ENCODE measurements around the gene MED26.

MED26 gene

GRCh38 chr19:16623066-16623465 is 4.9 kb downstream of the MED26 start:
- TF ChIP-seq, protein P1, sequence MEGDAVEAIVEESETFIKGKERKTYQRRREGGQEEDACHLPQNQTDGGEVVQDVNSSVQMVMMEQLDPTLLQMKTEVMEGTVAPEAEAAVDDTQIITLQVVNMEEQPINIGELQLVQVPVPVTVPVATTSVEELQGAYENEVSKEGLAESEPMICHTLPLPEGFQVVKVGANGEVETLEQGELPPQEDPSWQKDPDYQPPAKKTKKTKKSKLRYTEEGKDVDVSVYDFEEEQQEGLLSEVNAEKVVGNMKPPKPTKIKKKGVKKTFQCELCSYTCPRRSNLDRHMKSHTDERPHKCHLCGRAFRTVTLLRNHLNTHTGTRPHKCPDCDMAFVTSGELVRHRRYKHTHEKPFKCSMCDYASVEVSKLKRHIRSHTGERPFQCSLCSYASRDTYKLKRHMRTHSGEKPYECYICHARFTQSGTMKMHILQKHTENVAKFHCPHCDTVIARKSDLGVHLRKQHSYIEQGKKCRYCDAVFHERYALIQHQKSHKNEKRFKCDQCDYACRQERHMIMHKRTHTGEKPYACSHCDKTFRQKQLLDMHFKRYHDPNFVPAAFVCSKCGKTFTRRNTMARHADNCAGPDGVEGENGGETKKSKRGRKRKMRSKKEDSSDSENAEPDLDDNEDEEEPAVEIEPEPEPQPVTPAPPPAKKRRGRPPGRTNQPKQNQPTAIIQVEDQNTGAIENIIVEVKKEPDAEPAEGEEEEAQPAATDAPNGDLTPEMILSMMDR (IDR thresholded peaks at IDR 0.05; ENCODE audit: low read depth, low read length): no peak
- H3K4me3 ChIP-seq (replicated peaks in 1 of 2; ENCODE audit: low read depth in 2 of 2, low read length in 2 of 2): no peak overlapping the region
- DNase-seq (ENCODE audit: low read depth in 2 of 2): no peak

DNA sequence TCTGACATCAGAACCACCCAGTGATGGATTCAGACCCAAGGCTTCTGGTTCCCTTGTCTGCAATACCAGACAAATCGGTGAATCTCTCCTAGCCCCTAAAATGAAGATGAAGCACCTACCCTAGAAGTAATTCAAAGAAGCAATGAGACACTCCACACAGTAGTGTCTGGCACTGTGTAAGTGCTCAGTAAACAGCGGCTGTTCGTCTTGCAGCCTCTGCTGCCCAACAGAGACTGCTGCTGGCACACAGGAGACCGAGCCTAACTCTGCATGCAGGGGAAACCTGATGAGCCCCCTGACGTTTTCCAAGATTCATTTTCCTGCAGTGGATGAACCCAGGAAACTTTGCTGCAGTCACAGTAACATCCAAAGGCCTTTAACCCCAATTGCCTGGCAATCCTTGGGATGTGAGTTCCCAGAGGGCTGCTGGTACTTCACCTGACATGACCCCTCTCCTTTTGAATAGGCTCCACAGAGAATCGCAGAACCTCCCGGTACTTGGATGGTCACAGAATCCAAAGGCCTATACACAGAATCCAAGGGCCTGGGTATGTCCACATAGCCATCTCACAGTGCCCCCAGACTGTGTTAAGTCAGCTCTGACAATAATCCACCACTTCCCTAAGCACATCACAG is 6.7 kb downstream of the MED26 start:
- TF ChIP-seq, protein P1 (IDR thresholded peaks at IDR 0.05; ENCODE audit: low read depth, low read length): no peak
- no peak overlapping the region for H3K4me3 ChIP-seq (replicated peaks in 1 of 2; ENCODE audit: low read depth in 2 of 2, low read length in 2 of 2)
- no peak for DNase-seq (ENCODE audit: low read depth in 2 of 2)

- no peak overlapping the region for H3K4me3 ChIP-seq (replicated peaks in 1 of 2; ENCODE audit: low read depth in 2 of 2, low read length in 2 of 2)
- no peak for DNase-seq (ENCODE audit: low read depth in 2 of 2)
- TF ChIP-seq, protein P1 (IDR thresholded peaks at IDR 0.05; ENCODE audit: low read depth, low read length): no peak
Observed at GRCh38 chr19:16620584-16620983, 7.4 kb downstream of the MED26 start.

- DNase-seq (ENCODE audit: low read depth in 2 of 2): no peak
- H3K4me3 ChIP-seq (replicated peaks in 1 of 2; ENCODE audit: low read depth in 2 of 2, low read length in 2 of 2): no peak overlapping the region
- TF ChIP-seq, protein P1 (IDR thresholded peaks at IDR 0.05; ENCODE audit: low read depth, low read length): no peak
Observed at GRCh38 chr19:16620018-16620417, 8.0 kb downstream of the MED26 start.

- H3K4me3 ChIP-seq (replicated peaks in 1 of 2; ENCODE audit: low read depth in 2 of 2, low read length in 2 of 2): no peak overlapping the region
- TF ChIP-seq, protein P1 (IDR thresholded peaks at IDR 0.05; ENCODE audit: low read depth, low read length): no peak
- DNase-seq (ENCODE audit: low read depth in 2 of 2): no peak
Observed at GRCh38 chr19:16619457-16619856, 8.5 kb downstream of the MED26 start.

DNA sequence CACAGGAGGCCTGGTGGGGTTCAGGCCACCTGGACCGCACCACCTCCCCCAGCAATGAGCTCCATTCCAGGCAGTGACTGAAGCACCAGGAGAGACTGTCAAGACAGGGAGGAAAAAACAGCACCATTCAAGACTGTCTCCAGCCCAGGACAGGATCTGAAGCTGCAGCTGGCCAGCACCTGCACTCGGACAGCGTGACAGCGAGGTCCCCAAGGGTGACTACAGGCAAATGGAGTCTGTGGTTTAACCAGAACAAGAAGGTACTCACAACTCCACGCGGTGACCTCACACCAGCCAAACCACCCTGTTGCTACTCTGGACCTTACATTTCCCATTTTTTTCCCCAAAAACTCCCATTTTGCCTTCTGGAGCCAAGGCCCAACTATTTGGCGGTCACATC is 9.8 kb downstream of the MED26 start:
- no peak overlapping the region for H3K4me3 ChIP-seq (replicated peaks in 1 of 2; ENCODE audit: low read depth in 2 of 2, low read length in 2 of 2)
- TF ChIP-seq, protein P1 (IDR thresholded peaks at IDR 0.05; ENCODE audit: low read depth, low read length): no peak
- DNase-seq (ENCODE audit: low read depth in 2 of 2): no peak

DNA sequence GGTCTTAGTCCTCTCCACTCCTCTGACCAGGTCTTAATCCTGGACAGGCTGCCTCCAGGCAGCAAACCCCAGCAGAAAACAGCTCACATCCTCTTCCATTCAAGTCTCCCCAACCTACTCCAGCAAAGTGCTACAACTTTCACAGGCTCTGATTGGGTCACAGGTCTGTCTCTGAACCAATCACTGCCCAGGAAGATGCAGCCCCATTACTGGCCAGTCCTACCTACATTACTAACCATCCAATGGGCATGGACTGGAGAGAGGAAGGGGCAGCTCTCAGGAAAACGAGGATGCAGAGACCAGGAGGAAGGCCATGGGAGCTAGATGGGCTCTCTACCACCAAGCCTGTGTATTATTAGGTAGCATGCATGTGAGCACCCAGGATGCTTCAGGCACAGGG is 12.2 kb downstream of the MED26 start:
- TF ChIP-seq, protein P1 (IDR thresholded peaks at IDR 0.05; ENCODE audit: low read depth, low read length): no peak
- no peak overlapping the region for H3K4me3 ChIP-seq (replicated peaks in 1 of 2; ENCODE audit: low read depth in 2 of 2, low read length in 2 of 2)
- DNase-seq (ENCODE audit: low read depth in 2 of 2): peak in 1 of 2 donors; percentile 29

Data from cardiac fibroblast (primary cell).